Subcutaneous abdominal adipose tissue (tissue), 5 donors: Measurements from ENCODE around the gene GPR87.
A peak's percentile ranks its signal among the peaks of the same experiment; 100 is the strongest.

Experiments used
- H3K27ac ChIP-seq: one replicate; pipeline ENCODE4 v1.7.0; 2013; ENCODE audit warnings: low read depth, mild to moderate bottlenecking, inconsistent platforms, low read length, moderate library complexity
- H3K27me3 ChIP-seq, 5 donors: one replicate each; pipeline ENCODE4 v1.7.0; 2013; ENCODE audit warnings: low read length in 5 of 5, inconsistent platforms in 1 of 5; ENCODE audit not compliant: control insufficient read depth in 5 of 5, insufficient read depth in 4 of 5
- H3K36me3 ChIP-seq, 5 donors: one replicate each; pipeline ENCODE4 v1.7.0; 2013; ENCODE audit warnings: low read length in 5 of 5; ENCODE audit not compliant: control insufficient read depth in 5 of 5, insufficient read depth in 5 of 5
- H3K4me1 ChIP-seq, 5 donors: one replicate each; pipeline ENCODE4 v1.7.0; 2013; ENCODE audit warnings: low read length in 5 of 5, mild to moderate bottlenecking in 3 of 5, moderate library complexity in 1 of 5; ENCODE audit not compliant: control insufficient read depth in 5 of 5, insufficient read depth in 5 of 5
- H3K4me3 ChIP-seq, 5 donors: one replicate each; pipeline ENCODE4 v1.7.0; 2013; ENCODE audit warnings: low read length in 5 of 5, low read depth in 1 of 5
- H3K9ac ChIP-seq, 5 donors: one replicate each; pipeline ENCODE4 v1.7.0; 2013; ENCODE audit warnings: low read length in 5 of 5, mild to moderate bottlenecking in 4 of 5, moderate library complexity in 3 of 5
- H3K9me3 ChIP-seq, 5 donors: one replicate each; pipeline ENCODE4 v1.7.0; 2013; ENCODE audit warnings: low read length in 5 of 5; ENCODE audit not compliant: control insufficient read depth in 5 of 5
- donor health status: healthy.
- donor health status: healthy.
- donor health status: healthy.
- donor health status: healthy.
- donor health status: healthy.

Gene GPR87, protein sequence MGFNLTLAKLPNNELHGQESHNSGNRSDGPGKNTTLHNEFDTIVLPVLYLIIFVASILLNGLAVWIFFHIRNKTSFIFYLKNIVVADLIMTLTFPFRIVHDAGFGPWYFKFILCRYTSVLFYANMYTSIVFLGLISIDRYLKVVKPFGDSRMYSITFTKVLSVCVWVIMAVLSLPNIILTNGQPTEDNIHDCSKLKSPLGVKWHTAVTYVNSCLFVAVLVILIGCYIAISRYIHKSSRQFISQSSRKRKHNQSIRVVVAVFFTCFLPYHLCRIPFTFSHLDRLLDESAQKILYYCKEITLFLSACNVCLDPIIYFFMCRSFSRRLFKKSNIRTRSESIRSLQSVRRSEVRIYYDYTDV

DNA sequence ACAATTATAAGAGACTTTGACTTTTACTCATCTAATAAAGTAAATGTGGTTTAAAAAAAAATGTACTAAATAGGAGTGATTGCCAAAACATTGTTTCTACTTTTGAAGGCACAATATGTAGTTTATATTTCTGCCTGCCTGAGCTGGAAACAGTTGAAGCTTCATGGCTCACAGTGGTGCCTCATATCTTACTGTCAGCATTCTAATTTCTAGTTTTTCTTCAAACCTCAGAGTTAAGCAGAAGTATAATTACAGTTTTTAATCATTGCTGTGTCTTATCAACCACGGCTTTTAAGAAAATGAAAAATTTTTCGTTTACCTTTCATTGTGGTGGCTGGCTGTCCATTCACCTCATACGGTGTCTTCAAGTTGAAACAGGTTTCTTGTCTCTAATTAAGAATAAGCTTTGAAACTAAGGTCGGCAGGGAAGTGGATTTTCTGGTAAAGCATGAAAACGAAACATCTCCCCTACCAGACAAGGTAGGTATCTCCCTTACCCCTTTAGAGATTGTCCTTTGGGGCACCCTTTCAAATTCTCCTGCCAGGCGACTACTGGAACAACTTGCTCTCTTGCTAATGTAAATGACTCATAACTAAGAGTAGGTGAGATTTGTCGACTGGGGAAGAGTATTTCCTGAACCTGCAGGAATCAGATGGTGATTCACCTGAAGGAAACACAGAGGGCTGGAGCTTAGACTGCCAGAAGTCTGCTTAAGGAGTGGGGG, at the start of gene GPR87:
GPR87 (minus strand) TSS at position 554 of the 725 bp plus-strand sequence. CDS start 16,720 bp downstream, outside the sequence.
- no peaks in the 10 kb centered on the region for H3K36me3 ChIP-seq
- H3K4me3 ChIP-seq, result no peak within 1 kb of the TSS
- H3K27ac ChIP-seq, result no peak within 1 kb of the TSS
- H3K9me3 ChIP-seq, result no peaks in the 10 kb centered on the region
- H3K27me3 ChIP-seq, result no peaks in the 10 kb centered on the region
- peaks cover 0 to 17% (median 13%) of the 10 kb centered on the region in 5 donors for H3K4me1 ChIP-seq
- H3K9ac ChIP-seq, result no peak within 1 kb of the TSS

DNA sequence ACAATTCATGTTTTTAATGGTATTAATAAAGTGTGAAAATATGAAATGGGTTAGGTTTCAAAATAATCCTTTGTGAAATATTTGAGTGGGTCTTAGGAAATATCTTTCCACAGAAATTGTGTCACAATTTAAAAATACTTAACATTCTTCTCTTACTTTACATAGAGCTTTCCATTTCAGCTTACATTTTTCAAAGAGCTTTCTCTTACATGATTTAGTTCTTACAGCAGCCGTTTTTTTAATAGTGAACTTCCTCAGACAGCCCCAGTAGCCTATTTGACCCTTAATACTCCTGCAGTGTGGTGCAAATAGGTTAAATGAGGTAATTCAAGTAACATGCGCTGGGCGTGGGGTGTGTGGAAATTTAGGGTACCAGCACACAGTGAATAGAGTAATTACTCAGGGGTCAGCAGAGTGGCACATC, 46.1 kb upstream of the GPR87 start:
- Histone ChIP-seq H3K4me3 (no peak overlapping the region), H3K4me1 (peaks cover 0 to 26% (median 17%) of the 10 kb centered on the region in 5 donors), H3K27ac (peak overlapping the region; percentile 86), H3K27me3 (no peaks in the 10 kb centered on the region), H3K36me3 (no peaks in the 10 kb centered on the region), H3K9me3 (no peaks in the 10 kb centered on the region), H3K9ac (peak overlapping the region in 1 of 5 donors; percentile 56)

DNA sequence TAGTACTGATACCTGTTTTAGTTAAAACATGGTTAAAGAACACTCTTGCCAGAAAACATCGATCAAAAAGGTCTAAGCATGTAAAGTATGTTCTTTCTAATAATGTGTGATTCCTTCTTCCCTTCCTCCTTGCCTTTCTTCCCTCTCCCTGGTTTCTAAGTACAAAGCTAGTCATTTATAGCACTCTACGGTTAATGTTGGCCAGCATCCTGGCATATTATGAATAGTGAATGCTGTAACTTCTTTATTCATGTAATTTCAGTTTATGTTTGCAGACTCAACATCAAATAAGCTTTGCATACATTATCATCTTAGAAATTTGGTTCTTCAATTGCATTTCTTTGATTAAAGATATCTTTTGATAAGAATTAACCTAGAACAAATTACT, 40.8 kb upstream of the GPR87 start:
- peaks cover 0 to 17% (median 12%) of the 10 kb centered on the region in 5 donors for H3K4me1 ChIP-seq
- no peak overlapping the region for H3K27ac ChIP-seq
- H3K4me3 ChIP-seq, result no peak overlapping the region
- H3K36me3 ChIP-seq, result no peaks in the 10 kb centered on the region
- H3K9me3 ChIP-seq, result no peaks in the 10 kb centered on the region
- H3K9ac ChIP-seq, result no peak overlapping the region
- no peaks in the 10 kb centered on the region for H3K27me3 ChIP-seq

DNA sequence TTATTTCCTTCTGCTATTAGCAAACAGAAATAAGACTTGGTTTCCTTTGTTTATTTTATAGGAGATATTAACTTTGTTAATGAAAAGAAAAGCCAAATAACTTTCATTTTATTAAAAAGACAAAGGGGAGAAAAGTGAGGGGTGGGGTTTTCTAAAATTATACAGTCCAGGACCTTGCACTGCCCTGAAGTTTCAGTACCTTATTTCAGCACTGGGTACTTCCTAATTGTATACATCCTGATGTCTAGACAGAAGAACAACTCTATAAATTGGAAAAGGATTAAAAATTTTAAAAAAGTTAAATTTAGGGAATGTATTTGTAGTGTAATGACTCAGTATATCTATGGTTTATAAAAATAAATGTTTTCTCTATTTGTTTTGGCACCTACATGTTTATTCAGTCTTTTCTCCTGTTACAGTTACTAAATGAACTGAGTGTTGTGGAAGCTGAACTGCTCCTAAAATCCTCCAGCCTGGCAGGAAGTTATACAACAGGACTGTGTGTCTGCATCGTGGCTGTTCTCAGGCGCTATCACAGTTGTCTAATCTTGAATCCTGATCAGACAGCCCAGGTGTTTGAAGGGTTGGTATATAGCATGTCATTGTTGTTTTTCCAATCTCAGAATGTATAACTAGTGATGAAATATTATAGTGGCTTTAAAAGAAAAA, 40.3 kb upstream of the GPR87 start:
- Histone ChIP-seq H3K9me3 (no peaks in the 10 kb centered on the region), H3K9ac (no peak overlapping the region), H3K4me3 (no peak overlapping the region), H3K27me3 (no peaks in the 10 kb centered on the region), H3K4me1 (peaks cover 0 to 11% (median 7%) of the 10 kb centered on the region in 5 donors), H3K27ac (no peak overlapping the region), H3K36me3 (no peaks in the 10 kb centered on the region)

DNA sequence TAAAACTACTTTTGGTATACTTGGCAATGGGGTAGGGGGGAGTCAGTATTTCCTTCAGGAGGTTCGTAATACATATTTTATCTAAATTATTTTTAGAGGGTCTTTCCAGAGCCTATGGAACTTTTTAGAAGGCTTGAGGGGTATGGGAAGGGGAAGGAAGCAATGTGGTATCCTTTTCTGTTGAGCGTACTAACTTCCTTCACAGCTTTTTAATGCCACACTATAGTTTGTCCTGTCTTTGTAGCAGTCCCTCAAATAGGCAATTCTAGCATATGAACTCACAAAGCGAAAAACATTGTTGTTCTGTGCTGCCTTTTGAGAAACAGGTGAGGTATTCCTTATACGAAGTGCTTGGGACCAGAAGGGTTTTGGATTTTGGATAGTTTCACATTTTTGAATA, 35.0 kb upstream of the GPR87 start:
- Histone ChIP-seq H3K27me3 (no peaks in the 10 kb centered on the region), H3K9me3 (no peaks in the 10 kb centered on the region), H3K36me3 (no peaks in the 10 kb centered on the region), H3K4me3 (no peak overlapping the region), H3K27ac (no peak overlapping the region), H3K4me1 (peaks cover 0 to 12% (median 5%) of the 10 kb centered on the region in 5 donors), H3K9ac (no peak overlapping the region)

DNA sequence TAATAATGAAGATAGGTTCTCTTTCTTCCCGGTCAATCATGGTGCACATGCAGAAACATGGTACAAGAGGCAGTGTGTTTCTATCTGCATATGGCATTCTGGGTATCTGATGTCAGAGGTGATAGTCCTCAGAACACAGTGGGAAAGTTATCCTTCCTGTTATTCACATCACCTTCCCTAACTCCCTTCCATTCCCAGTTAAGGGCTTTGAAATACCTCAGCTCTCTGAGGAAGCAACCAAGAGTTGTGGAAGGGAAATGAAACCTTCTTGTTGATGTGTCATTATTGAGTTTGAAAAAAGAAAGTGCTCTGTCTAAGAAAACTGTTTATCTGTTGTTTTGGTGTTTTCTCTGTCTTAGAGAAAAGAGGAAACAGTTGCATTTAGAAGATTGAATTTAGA, 34.6 kb upstream of the GPR87 start:
- Histone ChIP-seq H3K27ac (no peak overlapping the region), H3K36me3 (no peaks in the 10 kb centered on the region), H3K27me3 (no peaks in the 10 kb centered on the region), H3K9me3 (no peaks in the 10 kb centered on the region), H3K4me1 (peaks cover 3 to 13% (median 8%) of the 10 kb centered on the region in 5 donors), H3K9ac (no peak overlapping the region), H3K4me3 (no peak overlapping the region)

DNA sequence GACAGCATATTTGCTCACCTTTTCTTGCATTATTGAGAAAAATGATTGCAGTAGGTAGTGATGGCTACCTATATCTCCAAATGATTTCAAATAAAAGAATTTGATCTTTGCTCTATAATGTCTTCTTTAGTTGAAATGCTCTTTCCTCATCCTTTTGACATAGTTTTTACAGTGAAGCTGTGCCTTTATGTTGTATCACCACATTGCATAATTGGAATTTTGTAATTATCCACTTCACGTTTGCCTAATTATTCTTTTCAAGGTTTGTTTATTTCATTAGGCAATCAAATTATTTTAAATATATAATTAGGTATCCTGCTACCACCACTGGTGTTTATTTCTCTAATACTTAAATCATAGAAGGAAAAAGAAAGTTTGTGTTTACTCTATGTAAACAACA, 34.0 kb upstream of the GPR87 start:
- H3K9ac ChIP-seq, result no peak overlapping the region
- no peak overlapping the region for H3K27ac ChIP-seq
- no peaks in the 10 kb centered on the region for H3K27me3 ChIP-seq
- H3K9me3 ChIP-seq, result no peaks in the 10 kb centered on the region
- H3K36me3 ChIP-seq, result no peaks in the 10 kb centered on the region
- H3K4me3 ChIP-seq, result no peak overlapping the region
- peaks cover 3 to 18% (median 14%) of the 10 kb centered on the region in 5 donors for H3K4me1 ChIP-seq

DNA sequence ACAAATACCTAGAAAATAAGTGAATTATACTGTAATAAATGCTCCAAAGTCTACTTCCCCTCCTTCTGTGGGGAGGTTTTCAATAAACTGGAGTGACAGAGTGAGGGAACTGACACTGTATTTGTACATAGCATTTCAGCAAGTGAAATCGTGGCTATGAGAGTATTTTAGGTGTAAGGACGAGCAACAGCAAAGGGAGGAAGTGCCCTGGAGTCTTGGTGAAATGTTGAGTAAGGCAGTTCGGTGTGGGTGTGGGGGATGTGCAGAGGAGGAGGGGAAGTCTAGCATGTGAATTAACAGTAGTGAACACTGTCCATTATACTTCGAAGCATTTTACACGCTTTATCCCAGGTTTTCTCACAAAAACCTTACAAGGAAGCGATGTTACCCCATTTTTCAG, 30.8 kb upstream of the GPR87 start:
- Histone ChIP-seq H3K9ac (no peak overlapping the region), H3K36me3 (no peaks in the 10 kb centered on the region), H3K4me1 (peaks cover 3 to 22% (median 15%) of the 10 kb centered on the region in 5 donors), H3K9me3 (no peaks in the 10 kb centered on the region), H3K27me3 (no peaks in the 10 kb centered on the region), H3K27ac (no peak overlapping the region), H3K4me3 (no peak overlapping the region)

DNA sequence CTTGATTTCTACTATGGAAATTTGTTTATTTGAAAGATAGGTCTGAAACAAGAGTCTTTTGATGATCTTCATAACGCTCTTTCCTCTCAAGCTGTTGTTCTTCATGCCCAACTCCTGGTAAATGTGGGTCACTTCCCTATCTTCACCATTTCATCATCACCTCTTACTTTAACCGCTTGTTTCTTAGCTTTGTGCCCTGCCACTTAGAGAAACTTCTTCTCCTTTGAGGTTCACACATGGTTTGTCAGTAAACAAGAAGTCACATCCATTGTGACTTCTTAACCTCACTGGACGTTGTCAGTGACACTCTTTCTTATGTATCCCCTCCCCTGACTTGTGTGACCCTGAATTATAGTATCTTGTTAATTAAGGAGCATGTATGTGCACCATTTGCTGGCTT, 29.7 kb upstream of the GPR87 start:
- Histone ChIP-seq H3K27ac (peak overlapping the region; percentile 37), H3K27me3 (no peaks in the 10 kb centered on the region), H3K4me3 (peak overlapping the region in 2 of 5 donors; percentile 38 to 52)

DNA sequence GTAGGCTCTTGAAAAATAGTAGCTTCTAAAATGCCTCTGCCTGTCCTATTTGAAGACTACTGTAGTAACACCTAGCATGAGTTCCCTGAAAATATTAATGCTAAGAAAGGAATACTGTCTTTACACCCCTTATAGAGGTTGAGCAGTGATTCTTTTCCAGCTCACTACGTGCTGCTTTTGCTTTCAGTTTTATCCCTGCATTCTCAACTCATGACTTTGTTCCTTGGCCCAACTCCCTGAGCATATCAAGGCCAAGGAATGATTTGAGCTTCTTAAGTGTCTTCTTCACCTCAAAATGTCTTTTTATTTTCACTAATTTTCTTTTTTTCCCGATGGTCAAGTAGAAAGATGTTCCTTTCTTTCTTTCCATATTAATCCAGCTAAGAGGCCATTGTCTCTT, 29.2 kb upstream of the GPR87 start:
- Histone ChIP-seq H3K27ac (peak overlapping the region; percentile 37), H3K4me1 (peaks cover 3 to 22% (median 12%) of the 10 kb centered on the region in 5 donors), H3K36me3 (no peaks in the 10 kb centered on the region), H3K9me3 (no peaks in the 10 kb centered on the region), H3K4me3 (peak overlapping the region; percentile 38 to 64 (median 52)), H3K9ac (peak overlapping the region in 3 of 5 donors; percentile 32 to 51 (median 39)), H3K27me3 (no peaks in the 10 kb centered on the region)

More for the DNA sequence above, 29.7 kb upstream of the GPR87 start:
- Histone ChIP-seq H3K9me3 (no peaks in the 10 kb centered on the region), H3K9ac (no peak overlapping the region), H3K4me1 (peaks cover 3 to 22% (median 15%) of the 10 kb centered on the region in 5 donors), H3K36me3 (no peaks in the 10 kb centered on the region)
